Activated CD4-positive, alpha-beta memory T cell treated with anti-CD3 and anti-CD28 coated beads, Interleukin-2, amount 10 ng/mL, durations not matched to agents 7 days and 5 days (primary cell): ENCODE measurements around the gene TMX1. TPM values are rescaled to one million over a fixed set of nuclear protein-coding genes. Genes with fewer than 3 reads are reported as not detected.

Source experiments
- CTCF ChIA-PET: fragments of 350-600 bp; sonication (Branson Sonifier 250); formaldehyde crosslinking; loops from one replicate; lab custom pipeline; 2021; ENCODE audit warnings: antibody characterized with exemption, inconsistent platforms; lab: Charles Lee
- POLR2A ChIA-PET: fragments of 350-600 bp; sonication (Branson Sonifier 250); formaldehyde crosslinking; loops from one replicate; lab custom pipeline; 2021; ENCODE audit warnings: antibody characterized with exemption; lab: Charles Lee
- DNase-seq: peaks from one replicate; pipeline ENCODE4 v3.0.0-alpha.2; 2020
- H3K27ac Mint-ChIP-seq: one replicate; pipeline ENCODE4 v1.8.0; 2021; ENCODE audit warnings: mild to moderate bottlenecking, mixed read lengths
- H3K27me3 Mint-ChIP-seq: one replicate; pipeline ENCODE4 v1.8.0; 2021; ENCODE audit warnings: mixed read lengths
- H3K36me3 Mint-ChIP-seq: one replicate; pipeline ENCODE4 v1.8.0; 2021; ENCODE audit warnings: low read depth, mixed read lengths
- H3K4me1 Mint-ChIP-seq: one replicate; pipeline ENCODE4 v1.8.0; 2021; ENCODE audit warnings: mixed read lengths
- H3K4me3 Mint-ChIP-seq: one replicate; pipeline ENCODE4 v1.8.0; 2021; ENCODE audit warnings: mild to moderate bottlenecking, mixed read lengths
- H3K9me3 Mint-ChIP-seq: one replicate; pipeline ENCODE4 v1.8.0; 2021; ENCODE audit warnings: mixed read lengths
- total RNA-seq, 2 experiments: library from RNA; stranded (reverse); gene quantifications; one replicate each; pipeline ENCODE4 v1.2.3, GENCODE V29; 2021

TMX1 gene
- total RNA-seq, 2 experiments from 2014 or later = 58.8 to 63.7 TPM

GRCh38 chr14:51285120-51285519 lies 45.1 kb downstream of the TMX1 start:
- ChIA-PET POLR2A (no interaction called here), CTCF (no interaction called here)
- DNase-seq = no peak
- Mint-ChIP-seq H3K4me3 (no peak overlapping the region), H3K4me1 (no peaks in the 10 kb centered on the region), H3K27me3 (no peaks in the 10 kb centered on the region), H3K27ac (no peak overlapping the region), H3K9me3 (no peaks in the 10 kb centered on the region), H3K36me3 (no peaks in the 10 kb centered on the region)

DNA sequence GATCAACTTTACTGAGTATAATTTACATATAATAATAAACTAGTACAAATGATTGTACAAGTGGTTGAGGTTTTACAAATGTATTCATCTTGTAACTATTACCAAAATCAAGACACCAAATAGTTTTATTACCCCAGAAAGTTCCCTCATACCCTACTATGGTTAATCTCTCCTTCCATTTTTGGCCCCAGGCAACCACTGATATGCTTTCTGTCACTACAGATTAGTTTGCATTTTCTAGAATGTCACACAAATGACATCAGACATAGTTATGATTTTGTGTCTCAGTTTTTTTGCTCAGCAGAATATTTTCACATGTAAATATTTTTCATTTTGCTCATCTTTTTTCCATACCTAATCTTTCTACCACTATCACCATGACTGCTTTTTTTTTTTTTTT lies 49.1 kb downstream of the TMX1 start:
- Mint-ChIP-seq H3K4me3 (no peak overlapping the region), H3K4me1 (no peaks in the 10 kb centered on the region), H3K36me3 (no peaks in the 10 kb centered on the region), H3K9me3 (no peaks in the 10 kb centered on the region), H3K27me3 (no peaks in the 10 kb centered on the region), H3K27ac (no peak overlapping the region)
- DNase-seq = no peak
- ChIA-PET CTCF (no interaction called here), POLR2A (no interaction called here)

GRCh38 chr14:51290132-51290531 lies 50.1 kb downstream of the TMX1 start:
- H3K9me3 Mint-ChIP-seq = no peaks in the 10 kb centered on the region
- DNase-seq = no peak
- H3K4me3 Mint-ChIP-seq = no peak overlapping the region
- ChIA-PET POLR2A (no interaction called here), CTCF (no interaction called here)
- H3K27ac Mint-ChIP-seq = no peak overlapping the region
- H3K4me1 Mint-ChIP-seq = peaks cover 4% of the 10 kb centered on the region
- H3K27me3 Mint-ChIP-seq = no peaks in the 10 kb centered on the region
- H3K36me3 Mint-ChIP-seq = no peaks in the 10 kb centered on the region

GRCh38 chr14:51291016-51291415 lies 51.0 kb downstream of the TMX1 start:
- DNase-seq = no peak
- Mint-ChIP-seq H3K4me1 (peaks cover 5% of the 10 kb centered on the region), H3K27ac (no peak overlapping the region), H3K36me3 (no peaks in the 10 kb centered on the region), H3K4me3 (no peak overlapping the region), H3K9me3 (no peaks in the 10 kb centered on the region), H3K27me3 (no peaks in the 10 kb centered on the region)
- ChIA-PET POLR2A (no interaction called here), CTCF (interaction anchor here (1.0 kb wide), 1 partner anchor 8 kb away, joined by 4 read pairs; no protein-coding TSS in a partner anchor)

GRCh38 chr14:51293149-51293911 lies 53.3 kb downstream of the TMX1 start:
- H3K36me3 Mint-ChIP-seq = no peaks in the 10 kb centered on the region
- H3K9me3 Mint-ChIP-seq = no peaks in the 10 kb centered on the region
- no peak overlapping the region for H3K4me3 Mint-ChIP-seq
- no peaks in the 10 kb centered on the region for H3K27me3 Mint-ChIP-seq
- ChIA-PET CTCF (no interaction called here), POLR2A (interaction anchor here (1.3 to 1.7 kb wide), 2 partner anchors 10 to 12 kb away, joined by 3 to 4 read pairs; no protein-coding TSS in a partner anchor)
- no peak overlapping the region for H3K27ac Mint-ChIP-seq
- no peak for DNase-seq
- peaks cover 8% of the 10 kb centered on the region for H3K4me1 Mint-ChIP-seq

- Mint-ChIP-seq H3K27ac (no peak overlapping the region), H3K36me3 (no peaks in the 10 kb centered on the region), H3K4me1 (peaks cover 14% of the 10 kb centered on the region), H3K27me3 (no peaks in the 10 kb centered on the region), H3K4me3 (no peak overlapping the region), H3K9me3 (no peaks in the 10 kb centered on the region)
- POLR2A ChIA-PET = interaction anchor here (1.3 kb wide), 1 partner anchor 13 kb away, joined by 3 read pairs; no protein-coding TSS in a partner anchor
- DNase-seq = no peak
- CTCF ChIA-PET = no interaction called here
These were observed 53.9 kb downstream of the TMX1 start for GRCh38 chr14:51293912-51294389.

- Mint-ChIP-seq H3K9me3 (no peaks in the 10 kb centered on the region), H3K4me1 (peaks cover 19% of the 10 kb centered on the region), H3K27ac (no peak overlapping the region), H3K27me3 (no peaks in the 10 kb centered on the region), H3K36me3 (no peaks in the 10 kb centered on the region), H3K4me3 (no peak overlapping the region)
- POLR2A ChIA-PET = interaction anchor here (1.3 kb wide), 1 partner anchor 14 kb away, joined by 3 read pairs; no protein-coding TSS in a partner anchor
- no peak for DNase-seq
- CTCF ChIA-PET = no interaction called here
These were observed 55.0 kb downstream of the TMX1 start for GRCh38 chr14:51294951-51295525.

GRCh38 chr14:51295646-51296263 lies 55.7 kb downstream of the TMX1 start:
- Mint-ChIP-seq H3K4me3 (no peak overlapping the region), H3K36me3 (no peaks in the 10 kb centered on the region), H3K27me3 (no peaks in the 10 kb centered on the region), H3K4me1 (peaks cover 19% of the 10 kb centered on the region), H3K27ac (no peak overlapping the region), H3K9me3 (no peaks in the 10 kb centered on the region)
- CTCF ChIA-PET = no interaction called here
- POLR2A ChIA-PET = no interaction called here
- DNase-seq = no peak

GRCh38 chr14:51297066-51297465 lies 57.0 kb downstream of the TMX1 start:
- Mint-ChIP-seq H3K36me3 (no peaks in the 10 kb centered on the region), H3K27me3 (no peaks in the 10 kb centered on the region), H3K9me3 (no peaks in the 10 kb centered on the region), H3K4me1 (peaks cover 19% of the 10 kb centered on the region), H3K4me3 (no peak overlapping the region), H3K27ac (no peak overlapping the region)
- ChIA-PET CTCF (no interaction called here), POLR2A (no interaction called here)
- DNase-seq = no peak

GRCh38 chr14:51298895-51299294 lies 58.8 kb downstream of the TMX1 start:
- no peak overlapping the region for H3K4me3 Mint-ChIP-seq
- peak overlapping the region; percentile 61 for H3K27ac Mint-ChIP-seq
- H3K4me1 Mint-ChIP-seq = peaks cover 19% of the 10 kb centered on the region
- H3K9me3 Mint-ChIP-seq = no peaks in the 10 kb centered on the region
- ChIA-PET POLR2A (interaction anchor here (1.2 to 1.4 kb wide), 2 partner anchors 59 to 204 kb away, joined by 3 read pairs; partner anchors contain the start of genes TMX1 and TRIM9), CTCF (interaction anchor here (1.1 to 1.8 kb wide), 2 partner anchors 15 to 478 kb away, joined by 3 to 5 read pairs; no protein-coding TSS in a partner anchor)
- no peaks in the 10 kb centered on the region for H3K27me3 Mint-ChIP-seq
- H3K36me3 Mint-ChIP-seq = no peaks in the 10 kb centered on the region
- DNase-seq = peak; percentile 20

GRCh38 chr14:51302295-51303030 lies 62.4 kb downstream of the TMX1 start:
- peaks cover 4% of the 10 kb centered on the region for H3K27me3 Mint-ChIP-seq
- POLR2A ChIA-PET = no interaction called here
- DNase-seq = no peak
- no peak overlapping the region for H3K27ac Mint-ChIP-seq
- H3K4me1 Mint-ChIP-seq = peaks cover 14% of the 10 kb centered on the region
- no peaks in the 10 kb centered on the region for H3K9me3 Mint-ChIP-seq
- CTCF ChIA-PET = no interaction called here
- no peak overlapping the region for H3K4me3 Mint-ChIP-seq
- H3K36me3 Mint-ChIP-seq = no peaks in the 10 kb centered on the region

- H3K36me3 Mint-ChIP-seq = no peaks in the 10 kb centered on the region
- no peak overlapping the region for H3K27ac Mint-ChIP-seq
- peaks cover 4% of the 10 kb centered on the region for H3K27me3 Mint-ChIP-seq
- peaks cover 2% of the 10 kb centered on the region for H3K4me1 Mint-ChIP-seq
- POLR2A ChIA-PET = no interaction called here
- H3K4me3 Mint-ChIP-seq = no peak overlapping the region
- CTCF ChIA-PET = no interaction called here
- H3K9me3 Mint-ChIP-seq = no peaks in the 10 kb centered on the region
- no peak for DNase-seq
These were observed 64.4 kb downstream of the TMX1 start for GRCh38 chr14:51304438-51304837.
